Immature natural killer cell (primary cell): ENCODE data around the gene SGK2. TPM values are rescaled to one million over a fixed set of nuclear protein-coding genes. Genes with fewer than 3 reads are reported as not detected.

Experiments
- DNase-seq, 3 donors: peaks; one replicate each; pipeline ENCODE4 v3.0.0; 2022; ENCODE audit warnings: mixed read lengths in 1 of 3
- H3K27ac Mint-ChIP-seq, 6 donors: one replicate each; pipeline ENCODE4 v1.8.0; 2020; ENCODE audit warnings: mixed read lengths in 6 of 6, mild to moderate bottlenecking in 5 of 6, inconsistent platforms in 4 of 6, moderate library complexity in 3 of 6
- H3K27me3 Mint-ChIP-seq, 3 donors: one replicate each; pipeline ENCODE4 v1.8.0; 2020 to 2021; ENCODE audit warnings: low read depth in 3 of 3, mild to moderate bottlenecking in 3 of 3, mixed read lengths in 3 of 3, moderate library complexity in 3 of 3, inconsistent platforms in 1 of 3
- H3K36me3 Mint-ChIP-seq, 3 donors: one replicate each; pipeline ENCODE4 v1.8.0; 2020; ENCODE audit warnings: mixed read lengths in 3 of 3, inconsistent platforms in 2 of 3, mild to moderate bottlenecking in 2 of 3
- H3K4me1 Mint-ChIP-seq, 2 donors: one replicate each; pipeline ENCODE4 v1.8.0; 2020; ENCODE audit warnings: inconsistent platforms in 2 of 2, mild to moderate bottlenecking in 2 of 2, mixed read lengths in 2 of 2, moderate library complexity in 1 of 2
- H3K4me3 Mint-ChIP-seq, 5 donors: one replicate each; pipeline ENCODE4 v1.8.0; 2020; ENCODE audit warnings: mild to moderate bottlenecking in 5 of 5, mixed read lengths in 5 of 5, inconsistent platforms in 3 of 5, moderate library complexity in 3 of 5
- H3K9me3 Mint-ChIP-seq, 6 donors: one replicate each; pipeline ENCODE4 v1.8.0; 2020; ENCODE audit warnings: mild to moderate bottlenecking in 6 of 6, mixed read lengths in 6 of 6, inconsistent platforms in 4 of 6, moderate library complexity in 3 of 6
- polyA plus RNA-seq, 3 donors: library from polyadenylated mRNA; unstranded; fragments of 300-500 nt; fragmentation: Illumina TruSeq; gene quantifications; one replicate each; pipeline ENCODE4 v1.2.3, GENCODE V29; 2021

SGK2 gene
- polyA plus RNA-seq, 3 donors from 2014 or later: not detected

DNA sequence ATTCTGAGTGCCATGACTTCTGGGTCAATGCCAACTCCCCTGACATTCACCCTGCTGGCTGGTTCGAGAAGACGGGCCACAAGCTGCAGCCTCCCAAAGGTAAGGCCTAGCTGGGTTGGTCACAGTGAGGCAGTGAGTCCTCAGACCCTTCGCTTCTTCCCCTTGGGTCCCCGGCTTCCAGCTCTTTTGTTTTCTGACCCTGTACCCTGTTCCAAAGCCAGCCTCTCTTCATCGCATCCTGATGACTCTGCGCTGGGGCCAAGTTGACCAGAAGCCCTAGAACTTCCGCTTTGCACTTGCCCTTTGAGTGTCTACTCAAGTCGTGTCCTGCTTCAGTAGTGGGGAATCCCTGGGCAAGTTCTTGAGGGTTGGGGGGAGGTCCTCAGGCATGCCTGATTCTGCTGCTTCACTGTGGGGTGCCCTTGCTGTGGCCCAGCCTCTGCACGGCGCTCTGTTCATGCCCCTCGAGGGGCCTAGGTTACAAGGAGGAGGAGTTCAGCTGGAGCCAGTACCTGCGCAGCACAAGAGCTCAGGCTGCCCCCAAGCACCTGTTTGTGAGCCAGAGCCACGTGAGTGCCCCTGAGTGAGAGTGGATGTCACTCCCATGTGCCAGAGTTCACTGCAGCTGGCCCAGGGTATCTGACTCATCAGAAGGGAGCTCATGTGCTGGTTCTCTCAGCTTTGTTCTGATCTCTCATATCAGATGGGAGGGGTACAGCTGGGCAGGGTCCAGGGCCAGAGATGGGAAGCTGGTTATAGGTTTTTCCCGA lies 28.3 kb upstream of the SGK2 start:
- Mint-ChIP-seq H3K4me1 (peaks cover 0 to 2% of the 10 kb centered on the region in 2 donors), H3K4me3 (no peak overlapping the region), H3K36me3 (peaks cover 0 to 4% (median 0%) of the 10 kb centered on the region in 3 donors), H3K27ac (no peak overlapping the region), H3K9me3 (no peaks in the 10 kb centered on the region), H3K27me3 (peaks cover 0 to 2% (median 2%) of the 10 kb centered on the region in 3 donors)
- no peak for DNase-seq

DNA sequence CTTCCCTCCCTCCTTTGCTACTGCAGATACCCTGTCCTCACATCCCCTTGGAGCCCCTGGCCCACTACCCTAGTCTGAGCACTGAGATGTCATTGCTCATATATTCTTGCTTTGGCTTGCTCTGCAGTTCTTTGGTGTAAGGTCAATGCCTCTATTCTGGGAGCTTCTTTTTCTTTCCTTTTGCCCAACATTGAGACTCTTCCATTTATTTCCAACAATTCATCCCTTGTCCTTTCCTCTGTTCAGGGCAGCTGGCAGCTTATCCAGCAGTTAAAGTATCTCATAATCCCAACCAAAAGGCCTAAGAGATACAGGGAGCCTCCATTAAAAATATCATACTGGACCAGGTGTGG lies 27.8 kb upstream of the SGK2 start:
- Mint-ChIP-seq H3K4me3 (no peak overlapping the region), H3K36me3 (peaks cover 0 to 4% (median 0%) of the 10 kb centered on the region in 3 donors), H3K27me3 (peaks cover 0 to 2% (median 2%) of the 10 kb centered on the region in 3 donors), H3K4me1 (peaks cover 0 to 2% of the 10 kb centered on the region in 2 donors), H3K9me3 (no peaks in the 10 kb centered on the region), H3K27ac (no peak overlapping the region)
- DNase-seq: no peak

DNA sequence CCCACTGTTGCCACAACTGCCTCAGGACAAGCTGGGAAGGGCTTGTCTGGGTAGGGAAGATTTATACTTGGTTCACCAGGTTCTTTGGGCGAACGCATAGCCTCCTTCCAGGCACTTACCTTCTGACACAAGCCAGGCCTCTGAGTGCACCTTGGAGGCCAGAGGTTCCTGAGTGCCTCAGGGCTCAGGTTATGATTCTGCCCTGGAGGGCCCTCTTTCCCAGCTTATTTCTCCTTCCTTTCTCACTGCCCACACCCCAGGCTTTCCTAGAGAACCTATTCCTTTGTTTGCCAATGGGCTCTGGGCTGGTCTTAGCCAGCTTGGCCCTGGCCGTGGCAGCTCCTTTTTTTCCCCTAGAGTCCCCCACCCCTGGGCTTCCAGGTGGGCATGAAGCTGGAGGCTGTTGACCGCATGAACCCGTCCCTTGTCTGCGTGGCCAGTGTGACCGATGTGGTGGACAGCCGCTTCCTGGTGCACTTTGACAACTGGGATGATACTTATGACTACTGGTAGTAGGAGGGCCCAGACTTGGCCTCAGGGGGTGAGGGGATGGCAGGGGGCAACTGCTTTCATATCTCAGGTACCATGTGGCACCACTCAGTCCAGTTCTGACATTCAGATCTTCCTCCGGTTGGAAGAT lies 26.3 kb upstream of the SGK2 start:
- Mint-ChIP-seq H3K36me3 (peaks cover 0 to 4% (median 0%) of the 10 kb centered on the region in 3 donors), H3K9me3 (no peaks in the 10 kb centered on the region), H3K4me3 (no peak overlapping the region), H3K4me1 (peaks cover 0 to 2% of the 10 kb centered on the region in 2 donors), H3K27me3 (peaks cover 0 to 2% (median 0%) of the 10 kb centered on the region in 3 donors), H3K27ac (no peak overlapping the region)
- DNase-seq: no peak

DNA sequence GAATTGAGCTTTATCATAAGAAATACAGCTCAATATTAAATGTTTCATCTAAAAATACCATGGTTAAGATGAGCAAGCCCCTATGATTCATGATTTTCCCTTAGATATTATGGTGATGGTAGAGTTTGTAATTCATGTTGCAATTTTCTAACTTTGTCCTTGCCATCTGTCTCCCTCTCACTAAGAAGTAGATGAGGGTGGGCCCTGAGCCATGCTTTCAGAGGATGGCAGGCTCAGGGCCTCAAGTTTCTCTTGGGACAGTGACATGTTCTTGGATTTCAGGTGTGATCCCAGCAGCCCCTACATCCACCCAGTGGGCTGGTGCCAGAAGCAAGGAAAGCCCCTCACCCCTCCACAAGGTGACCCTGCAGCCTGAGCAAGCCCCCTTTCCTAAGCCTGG lies 25.8 kb upstream of the SGK2 start:
- Mint-ChIP-seq H3K4me1 (peaks cover 0 to 2% of the 10 kb centered on the region in 2 donors), H3K4me3 (no peak overlapping the region), H3K36me3 (peaks cover 0 to 4% (median 0%) of the 10 kb centered on the region in 3 donors), H3K9me3 (no peaks in the 10 kb centered on the region), H3K27me3 (peaks cover 0 to 2% (median 0%) of the 10 kb centered on the region in 3 donors), H3K27ac (no peak overlapping the region)
- DNase-seq: no peak

DNA sequence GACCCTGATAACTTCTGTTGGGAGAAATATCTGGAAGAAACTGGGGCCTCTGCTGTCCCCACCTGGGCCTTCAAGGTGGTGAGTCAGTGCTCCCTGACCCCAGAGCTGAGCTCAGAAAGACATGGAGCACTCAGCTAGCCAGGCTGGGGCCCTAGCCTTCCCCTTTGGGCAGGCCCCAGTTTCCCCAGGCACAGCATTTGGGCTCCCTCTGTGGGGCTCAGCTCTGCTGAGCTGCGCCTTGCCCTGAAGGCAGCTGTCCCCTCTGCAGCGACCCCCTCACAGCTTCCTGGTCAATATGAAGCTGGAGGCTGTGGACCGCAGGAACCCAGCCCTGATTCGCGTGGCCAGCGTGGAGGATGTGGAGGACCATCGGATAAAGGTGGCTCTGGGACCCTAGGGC lies 24.8 kb upstream of the SGK2 start:
- Mint-ChIP-seq H3K4me1 (peaks cover 0 to 2% of the 10 kb centered on the region in 2 donors), H3K9me3 (no peaks in the 10 kb centered on the region), H3K27me3 (peaks cover 0 to 2% (median 0%) of the 10 kb centered on the region in 3 donors), H3K27ac (no peak overlapping the region), H3K36me3 (peaks cover 0 to 4% (median 0%) of the 10 kb centered on the region in 3 donors), H3K4me3 (no peak overlapping the region)
- DNase-seq: no peak

DNA sequence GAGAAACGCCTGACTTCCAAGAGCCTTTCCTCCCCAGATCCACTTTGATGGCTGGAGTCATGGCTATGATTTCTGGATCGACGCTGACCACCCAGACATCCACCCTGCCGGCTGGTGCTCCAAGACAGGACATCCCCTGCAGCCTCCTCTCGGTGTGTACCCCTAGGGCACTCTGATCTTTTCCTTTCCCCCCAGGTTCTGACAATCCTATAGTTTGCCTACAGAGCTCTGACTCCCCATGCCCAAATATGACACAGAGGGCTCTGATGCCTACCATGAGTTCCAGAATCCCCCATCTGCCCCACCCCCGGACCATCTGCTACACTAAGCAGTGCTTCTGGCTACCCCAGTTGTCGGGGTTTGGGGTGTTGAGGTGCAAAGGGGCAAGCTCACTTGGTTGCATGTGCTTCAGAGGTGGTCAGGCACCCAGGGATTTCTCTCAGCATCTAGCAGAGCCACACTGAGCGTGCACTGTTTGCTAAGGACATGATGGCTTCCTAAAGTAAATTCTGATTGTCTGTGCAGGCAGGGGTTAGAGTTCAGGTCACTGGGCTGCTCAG lies 24.0 kb upstream of the SGK2 start:
- Mint-ChIP-seq H3K27ac (no peak overlapping the region), H3K9me3 (no peaks in the 10 kb centered on the region), H3K27me3 (peaks cover 0 to 2% (median 0%) of the 10 kb centered on the region in 3 donors), H3K36me3 (no peaks in the 10 kb centered on the region), H3K4me3 (no peak overlapping the region), H3K4me1 (no peaks in the 10 kb centered on the region)
- no peak for DNase-seq

DNA sequence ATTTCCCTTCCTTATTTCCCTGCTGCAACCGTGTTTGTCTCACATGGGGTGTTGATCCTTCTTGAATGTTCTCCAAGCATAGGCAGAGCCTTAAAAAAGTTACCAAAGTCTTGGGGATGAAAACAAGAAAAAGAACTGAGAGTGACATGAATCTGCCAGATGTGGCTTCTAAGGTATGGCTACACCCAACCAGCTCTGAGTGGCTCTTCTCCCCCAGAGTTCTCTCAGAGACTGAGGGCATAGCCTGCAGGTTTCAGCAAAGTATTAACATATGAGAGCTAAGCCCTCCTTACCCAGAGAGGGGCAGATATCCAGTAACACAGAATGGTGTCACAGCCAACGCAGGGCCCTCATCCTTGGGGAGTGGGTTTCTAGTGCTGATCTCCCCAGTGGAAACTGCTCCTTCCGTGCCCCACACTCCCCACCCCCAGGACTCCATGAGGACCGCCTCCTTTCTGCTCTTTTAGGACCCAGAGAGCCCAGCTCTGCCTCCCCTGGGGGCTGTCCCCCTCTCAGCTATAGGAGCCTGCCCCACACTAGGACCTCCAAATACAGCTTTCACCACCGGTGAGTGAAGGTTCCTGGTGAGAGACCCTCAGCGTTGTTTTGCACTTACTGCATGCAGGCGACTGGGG lies 23.3 kb upstream of the SGK2 start:
- no peak overlapping the region for H3K27ac Mint-ChIP-seq

DNA sequence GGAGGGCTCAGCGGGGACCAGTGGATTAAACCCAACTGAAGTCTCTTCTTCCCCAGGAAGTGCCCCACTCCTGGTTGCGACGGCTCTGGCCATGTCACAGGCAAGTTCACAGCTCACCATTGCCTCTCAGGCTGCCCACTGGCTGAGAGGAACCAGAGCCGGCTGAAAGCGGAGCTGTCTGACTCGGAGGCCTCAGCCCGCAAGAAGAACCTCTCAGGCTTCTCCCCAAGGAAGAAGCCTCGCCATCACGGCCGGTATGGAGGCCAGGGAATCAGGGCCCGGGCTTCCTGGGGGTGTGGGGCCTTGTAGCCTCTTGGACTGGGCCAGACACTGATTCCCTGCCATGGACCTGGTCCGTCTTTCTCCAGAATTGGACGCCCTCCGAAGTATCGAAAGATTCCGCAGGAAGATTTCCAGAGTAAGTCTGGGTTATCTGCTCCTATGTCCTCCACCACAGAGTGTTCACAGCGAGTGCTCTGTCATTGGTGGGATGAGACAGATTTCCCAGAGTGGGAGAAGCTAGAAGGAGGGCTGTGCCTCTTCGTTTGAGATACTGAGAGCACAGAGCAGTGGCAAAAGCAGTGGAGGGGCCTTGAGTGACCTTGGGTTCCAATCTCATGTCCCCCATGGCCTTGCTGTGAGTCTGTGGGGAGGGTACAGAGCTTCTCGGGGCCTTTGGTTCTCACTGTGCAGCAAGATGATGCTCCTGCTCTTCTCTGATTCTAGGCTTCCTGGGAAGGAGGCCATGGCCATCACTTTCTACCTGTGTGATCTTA lies 22.6 kb upstream of the SGK2 start:
- Mint-ChIP-seq H3K4me3 (no peak overlapping the region), H3K27ac (no peak overlapping the region), H3K36me3 (no peaks in the 10 kb centered on the region)

More for the DNA sequence above, 23.3 kb upstream of the SGK2 start:
- no peaks in the 10 kb centered on the region for H3K36me3 Mint-ChIP-seq
- no peak for DNase-seq
- peaks cover 0 to 2% (median 0%) of the 10 kb centered on the region in 3 donors for H3K27me3 Mint-ChIP-seq
- H3K9me3 Mint-ChIP-seq: no peaks in the 10 kb centered on the region
- no peaks in the 10 kb centered on the region for H3K4me1 Mint-ChIP-seq
- H3K4me3 Mint-ChIP-seq: no peak overlapping the region

DNA sequence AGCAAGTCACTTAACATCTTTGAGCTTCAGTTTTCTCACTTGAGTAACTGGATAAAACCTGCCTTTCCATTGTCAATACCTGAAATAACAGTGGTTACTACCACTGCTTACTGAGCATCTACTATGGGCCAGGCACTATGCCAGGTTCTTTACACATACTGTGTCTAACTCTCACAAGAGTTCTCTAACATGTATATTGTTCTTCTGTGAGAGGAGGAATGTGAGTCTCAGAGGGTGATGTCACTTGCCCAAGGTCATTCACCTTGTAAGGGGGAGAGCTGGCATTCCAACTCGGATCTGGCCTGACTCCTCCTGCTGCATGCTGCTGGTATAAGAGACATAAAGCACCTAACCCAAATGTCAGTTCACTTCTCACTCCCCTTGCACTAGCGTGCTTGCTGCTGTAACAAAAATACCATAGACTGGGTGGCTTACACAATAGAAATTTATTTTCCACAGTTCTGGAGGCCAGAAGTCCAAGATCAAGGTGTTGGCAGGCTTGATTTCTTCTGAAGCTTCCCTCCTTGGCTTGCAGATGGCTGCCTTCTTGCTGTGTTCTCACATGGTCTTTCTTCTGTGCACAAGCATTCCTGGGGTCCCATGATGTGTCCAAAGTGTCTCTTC lies 21.9 kb upstream of the SGK2 start:
- no peak for DNase-seq
- Mint-ChIP-seq H3K27me3 (peaks cover 0 to 2% (median 2%) of the 10 kb centered on the region in 3 donors), H3K4me3 (no peak overlapping the region), H3K9me3 (no peaks in the 10 kb centered on the region), H3K27ac (no peak overlapping the region), H3K36me3 (no peaks in the 10 kb centered on the region), H3K4me1 (no peaks in the 10 kb centered on the region)

More for the DNA sequence above, 22.6 kb upstream of the SGK2 start:
- no peak for DNase-seq
- H3K27me3 Mint-ChIP-seq: peaks cover 0 to 2% (median 0%) of the 10 kb centered on the region in 3 donors
- no peaks in the 10 kb centered on the region for H3K9me3 Mint-ChIP-seq
- no peaks in the 10 kb centered on the region for H3K4me1 Mint-ChIP-seq

DNA sequence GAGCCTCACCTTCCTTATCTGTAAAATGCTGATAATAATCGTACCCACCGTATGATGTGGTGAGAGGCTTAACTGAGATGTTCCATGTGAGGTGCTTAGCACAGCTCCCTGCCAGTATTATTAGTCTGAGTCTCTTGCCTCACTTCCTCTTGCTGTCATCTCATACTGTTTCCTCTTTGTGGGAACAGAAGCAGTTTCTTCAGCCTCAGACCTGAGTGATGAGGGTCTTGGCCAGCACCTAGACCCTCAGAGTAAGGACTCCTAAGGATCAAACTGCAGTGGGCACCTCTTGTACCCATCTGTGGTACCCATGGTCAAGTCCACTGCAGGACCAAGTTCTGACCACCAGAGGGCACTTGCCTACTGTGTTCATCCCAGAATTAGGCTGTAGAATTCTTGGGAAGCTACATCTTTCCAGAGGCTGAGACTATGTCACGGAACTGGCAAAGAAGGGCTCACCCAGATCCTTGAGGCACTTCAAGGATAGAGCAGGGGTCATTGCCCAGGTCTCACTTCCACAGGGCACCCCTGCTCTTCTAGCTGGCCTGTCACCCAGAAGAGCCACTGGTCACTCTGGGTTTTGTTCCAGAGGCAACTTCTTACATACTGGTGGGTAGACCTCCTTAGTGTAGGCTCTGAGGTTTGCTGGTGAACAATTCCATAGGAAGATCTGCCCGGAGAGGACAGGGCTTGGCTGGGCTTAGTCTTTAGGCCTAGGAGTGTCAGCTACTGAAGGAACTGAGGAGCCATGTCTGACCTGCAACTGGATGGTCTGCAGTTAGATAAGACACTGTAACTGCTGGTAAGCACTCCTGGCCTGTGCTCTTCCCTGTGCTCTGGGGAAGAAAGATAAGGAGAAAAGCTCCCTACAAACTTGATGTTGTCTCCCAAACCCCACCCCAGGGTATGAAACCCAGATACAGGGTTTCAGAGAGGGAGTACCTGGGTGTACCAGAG lies 20.6 kb upstream of the SGK2 start:
- H3K36me3 Mint-ChIP-seq: no peaks in the 10 kb centered on the region
- H3K4me3 Mint-ChIP-seq: no peak overlapping the region
- peak overlapping the region in 1 of 6 donors; percentile 58 for H3K27ac Mint-ChIP-seq
- DNase-seq: peak; percentile 12 to 34 (median 27)
- H3K9me3 Mint-ChIP-seq: no peaks in the 10 kb centered on the region
- H3K27me3 Mint-ChIP-seq: peaks cover 0 to 2% (median 2%) of the 10 kb centered on the region in 3 donors
- H3K4me1 Mint-ChIP-seq: no peaks in the 10 kb centered on the region

DNA sequence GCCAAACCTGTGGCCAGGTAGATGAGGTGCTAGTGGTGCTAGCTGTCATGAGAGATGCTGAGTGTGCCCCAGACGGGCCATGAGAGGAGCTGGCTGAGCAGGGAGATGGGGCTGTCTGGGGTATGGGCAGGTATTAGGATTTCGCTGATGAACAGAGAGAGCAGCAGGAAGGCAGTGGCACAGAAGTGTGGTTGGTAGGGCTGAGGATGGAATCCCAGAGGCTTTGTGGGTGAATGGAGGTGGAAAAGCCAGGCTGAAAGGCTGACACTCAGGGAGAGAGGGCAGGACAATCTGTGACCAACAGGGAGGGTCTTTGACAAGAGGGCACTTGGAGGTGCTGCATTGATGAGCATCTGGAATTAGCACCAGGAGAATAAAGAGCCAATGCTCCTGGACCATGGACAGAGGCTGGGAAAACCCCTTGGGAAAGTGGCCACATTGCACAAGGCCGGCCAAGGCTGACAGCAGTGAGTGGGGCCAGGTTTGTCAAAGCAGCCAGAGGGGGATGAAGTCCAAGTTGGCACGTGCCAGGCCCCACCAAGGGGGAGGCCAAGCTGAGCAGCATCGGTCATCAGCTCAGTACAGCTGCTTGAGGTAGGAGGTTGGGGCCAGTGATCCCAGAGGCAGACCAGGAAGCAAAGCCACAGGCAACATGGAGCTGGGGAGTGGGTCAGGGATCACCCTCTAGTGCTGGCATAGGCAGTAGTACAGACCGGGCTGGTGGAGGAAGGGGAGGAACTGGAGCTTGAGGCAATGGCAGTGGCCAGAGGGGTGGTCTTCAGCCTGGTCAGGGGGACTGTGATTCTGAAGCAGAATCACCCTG lies 19.7 kb upstream of the SGK2 start:
- peaks cover 0 to 2% (median 0%) of the 10 kb centered on the region in 3 donors for H3K27me3 Mint-ChIP-seq
- H3K27ac Mint-ChIP-seq: peak overlapping the region in 1 of 6 donors; percentile 58
- no peaks in the 10 kb centered on the region for H3K9me3 Mint-ChIP-seq
- H3K4me1 Mint-ChIP-seq: no peaks in the 10 kb centered on the region
- H3K36me3 Mint-ChIP-seq: no peaks in the 10 kb centered on the region
- H3K4me3 Mint-ChIP-seq: no peak overlapping the region
- DNase-seq: no peak
